Measurements from ENCODE around the gene PIR.

The PIR gene

GRCh38 chrX:15493118-15493962, at the start of gene PIR:
TSS of gene PIR (minus strand) at chrX:15493333. CDS start at chrX:15491257, 2,076 bp downstream.
- peak; percentile 29 for TF ChIP-seq CTCF (IDR thresholded peaks at IDR 0.05; ENCODE audit: low read depth, low read length, missing control alignments)
- DNase-seq (ENCODE audit: extremely low read depth, low read depth): no peak
- peak within 1 kb of the TSS; percentile 44 for H3K4me3 ChIP-seq (replicated peaks; ENCODE audit: low read depth, low read length)

GRCh38 chrX:15530318-15530717, 37.2 kb upstream of the PIR start:
- no peak for TF ChIP-seq CTCF (IDR thresholded peaks at IDR 0.05; ENCODE audit: low read depth, low read length, missing control alignments)
- no peak for DNase-seq (ENCODE audit: extremely low read depth, low read depth)
- H3K4me3 ChIP-seq (replicated peaks; ENCODE audit: low read depth, low read length): no peak overlapping the region

- H3K4me3 ChIP-seq (replicated peaks; ENCODE audit: low read depth, low read length): no peak overlapping the region
- TF ChIP-seq CTCF (IDR thresholded peaks at IDR 0.05; ENCODE audit: low read depth, low read length, missing control alignments): no peak
- DNase-seq (ENCODE audit: extremely low read depth, low read depth): no peak
These were observed 36.0 kb upstream of the PIR start for GRCh38 chrX:15529165-15529564.

- no peak for DNase-seq (ENCODE audit: extremely low read depth, low read depth)
- H3K4me3 ChIP-seq (replicated peaks; ENCODE audit: low read depth, low read length): no peak overlapping the region
- no peak for TF ChIP-seq CTCF (IDR thresholded peaks at IDR 0.05; ENCODE audit: low read depth, low read length, missing control alignments)
These were observed 32.7 kb upstream of the PIR start for GRCh38 chrX:15525664-15526416.

- H3K4me3 ChIP-seq (replicated peaks; ENCODE audit: low read depth, low read length): no peak overlapping the region
- DNase-seq (ENCODE audit: extremely low read depth, low read depth): no peak
- TF ChIP-seq CTCF (IDR thresholded peaks at IDR 0.05; ENCODE audit: low read depth, low read length, missing control alignments): no peak
These were observed 31.3 kb upstream of the PIR start for GRCh38 chrX:15524417-15524816.

GRCh38 chrX:15523088-15523487, 30.0 kb upstream of the PIR start:
- H3K4me3 ChIP-seq (replicated peaks; ENCODE audit: low read depth, low read length): no peak overlapping the region
- TF ChIP-seq CTCF (IDR thresholded peaks at IDR 0.05; ENCODE audit: low read depth, low read length, missing control alignments): no peak
- DNase-seq (ENCODE audit: extremely low read depth, low read depth): no peak
